Right ventricle myocardium inferior (tissue), 1 donor: Measurements from ENCODE around the gene MAP2K2. TPM values are rescaled to one million over a fixed set of nuclear protein-coding genes. Genes with fewer than 3 reads are reported as not detected.

Experiments used
- ATAC-seq: fragments of 200-7000 bp; cut with Tn5 transposase; one replicate; pipeline ENCODE4 v1.9.1; 2020; ENCODE audit warnings: mild to moderate bottlenecking, moderate library complexity
- DNase-seq: peaks from one replicate; pipeline ENCODE4 v3.0.0; 2021; ENCODE audit errors: missing footprints
- intact Hi-C: fragments of 100-400 bp; cut with DNase I; formaldehyde crosslinking; loops from one replicate; pipeline ENCODE4 v1.11.0; 2022
- total RNA-seq: library from RNA; stranded (reverse); fragmentation: NEBNext Ultra II Directional; extraction: Animal tissue kit (Norgen Biotek cat#: 25700); gene quantifications from one replicate; pipeline ENCODE4 v1.2.1, GENCODE V29; 2021
- donor health status: DM: no; HTN: yes; CAD: no; lungs with severe emphysema.

MAP2K2 gene
- total RNA-seq, 1 donor from 2014 or later, result 138 TPM

GRCh38 chr19:4042064-4042730 lies 81.7 kb downstream of the MAP2K2 start:
- DNase-seq (no peak), ATAC-seq (peak; percentile 27)
- intact Hi-C loops, result no loop called here

Other genes starting within 250 kb of the MAP2K2 start
- not detected for gene ATCAY, start 243.4 kb downstream of the MAP2K2 start, total RNA-seq
- 627 TPM for gene NMRK2, start 191.1 kb downstream of the MAP2K2 start, total RNA-seq
- 67.5 TPM for gene DAPK3, start 153.0 kb downstream of the MAP2K2 start, total RNA-seq
- gene EEF2, start 138.7 kb downstream of the MAP2K2 start, total RNA-seq, result 2,154 TPM
- gene PIAS4, start 116.4 kb downstream of the MAP2K2 start, total RNA-seq, result 16.1 TPM
- 30.8 TPM for gene ZBTB7A, start 57.2 kb downstream of the MAP2K2 start, total RNA-seq
- not detected for gene CREB3L3, start 29.5 kb upstream of the MAP2K2 start, total RNA-seq
- 10.4 TPM for gene SIRT6, start 58.4 kb upstream of the MAP2K2 start, total RNA-seq
- gene ANKRD24, start 58.6 kb upstream of the MAP2K2 start, total RNA-seq, result 0.19 TPM
- 0.73 TPM for gene EBI3, start 105.4 kb upstream of the MAP2K2 start, total RNA-seq
- gene YJU2, start 123.0 kb upstream of the MAP2K2 start, total RNA-seq, result 9.2 TPM
- gene SHD, start 155.1 kb upstream of the MAP2K2 start, total RNA-seq, result not detected
- gene TMIGD2, start 178.3 kb upstream of the MAP2K2 start, total RNA-seq, result not detected
- gene FSD1, start 180.5 kb upstream of the MAP2K2 start, total RNA-seq, result not detected
- gene STAP2, start 214.7 kb upstream of the MAP2K2 start, total RNA-seq, result 4.3 TPM
- gene MPND, start 219.4 kb upstream of the MAP2K2 start, total RNA-seq, result 21.0 TPM